ENCODE results near the gene SHC1.

SHC1 gene

GRCh38 chr1:154956544-154956941 is 14.0 kb downstream of the SHC1 start:
- no peak for DNase-seq (ENCODE audit: low spot score)

GRCh38 chr1:154955718-154956543 is 14.6 kb downstream of the SHC1 start, which contains the start of gene PBXIP1:
Gene PBXIP1, minus strand, starts transcription at chr1:154956099. Its CDS starts 2,378 bp downstream, at chr1:154953721.
- DNase-seq (ENCODE audit: low spot score), result peak; percentile 91

- peak; percentile 97 for DNase-seq (ENCODE audit: low spot score)
Measured at GRCh38 chr1:154955039-154955717, 15.4 kb downstream of the SHC1 start.

- DNase-seq (ENCODE audit: low spot score), result no peak
Measured at GRCh38 chr1:154954541-154954940, 16.0 kb downstream of the SHC1 start.

GRCh38 chr1:154953611-154954038 is 16.9 kb downstream of the SHC1 start:
- DNase-seq (ENCODE audit: low spot score), result no peak

- DNase-seq (ENCODE audit: low spot score), result no peak
Measured at GRCh38 chr1:154952664-154953063, 17.9 kb downstream of the SHC1 start.

- DNase-seq (ENCODE audit: low spot score), result peak; percentile 78
Measured at GRCh38 chr1:154951901-154952657, 18.5 kb downstream of the SHC1 start.

- DNase-seq (ENCODE audit: low spot score), result no peak
Measured at GRCh38 chr1:154948079-154948478, 22.5 kb downstream of the SHC1 start.

GRCh38 chr1:154945962-154946850 is 24.3 kb downstream of the SHC1 start:
- DNase-seq (ENCODE audit: low spot score), result no peak

GRCh38 chr1:154945160-154945961 is 25.2 kb downstream of the SHC1 start:
- DNase-seq (ENCODE audit: low spot score), result no peak

GRCh38 chr1:154944401-154945159 is 26.0 kb downstream of the SHC1 start:
- no peak for DNase-seq (ENCODE audit: low spot score)

GRCh38 chr1:154943649-154944400 is 26.7 kb downstream of the SHC1 start:
- DNase-seq (ENCODE audit: low spot score), result peak; percentile 38

- DNase-seq (ENCODE audit: low spot score), result no peak
Measured at GRCh38 chr1:154941333-154942013, 29.1 kb downstream of the SHC1 start.

- no peak for DNase-seq (ENCODE audit: low spot score)
Measured at GRCh38 chr1:154940651-154941194, 29.8 kb downstream of the SHC1 start.

- no peak for DNase-seq (ENCODE audit: low spot score)
Measured at GRCh38 chr1:154940213-154940560, 30.4 kb downstream of the SHC1 start.

- DNase-seq (ENCODE audit: low spot score), result no peak
Measured at GRCh38 chr1:154938604-154939399, 31.7 kb downstream of the SHC1 start.

GRCh38 chr1:154937988-154938386 is 32.6 kb downstream of the SHC1 start:
- DNase-seq (ENCODE audit: low spot score), result no peak
